DMS 273 treated with DMSO at 0.1 percent for 48 hours (cell line): ENCODE measurements around the gene TUBB.
A peak's percentile ranks its signal among the peaks of the same experiment; 100 is the strongest.

Experiments
- DNase-seq: peaks from one replicate; lab custom pipeline; 2025; lab: John Stamatoyannopoulos, UW

TUBB gene

DNA sequence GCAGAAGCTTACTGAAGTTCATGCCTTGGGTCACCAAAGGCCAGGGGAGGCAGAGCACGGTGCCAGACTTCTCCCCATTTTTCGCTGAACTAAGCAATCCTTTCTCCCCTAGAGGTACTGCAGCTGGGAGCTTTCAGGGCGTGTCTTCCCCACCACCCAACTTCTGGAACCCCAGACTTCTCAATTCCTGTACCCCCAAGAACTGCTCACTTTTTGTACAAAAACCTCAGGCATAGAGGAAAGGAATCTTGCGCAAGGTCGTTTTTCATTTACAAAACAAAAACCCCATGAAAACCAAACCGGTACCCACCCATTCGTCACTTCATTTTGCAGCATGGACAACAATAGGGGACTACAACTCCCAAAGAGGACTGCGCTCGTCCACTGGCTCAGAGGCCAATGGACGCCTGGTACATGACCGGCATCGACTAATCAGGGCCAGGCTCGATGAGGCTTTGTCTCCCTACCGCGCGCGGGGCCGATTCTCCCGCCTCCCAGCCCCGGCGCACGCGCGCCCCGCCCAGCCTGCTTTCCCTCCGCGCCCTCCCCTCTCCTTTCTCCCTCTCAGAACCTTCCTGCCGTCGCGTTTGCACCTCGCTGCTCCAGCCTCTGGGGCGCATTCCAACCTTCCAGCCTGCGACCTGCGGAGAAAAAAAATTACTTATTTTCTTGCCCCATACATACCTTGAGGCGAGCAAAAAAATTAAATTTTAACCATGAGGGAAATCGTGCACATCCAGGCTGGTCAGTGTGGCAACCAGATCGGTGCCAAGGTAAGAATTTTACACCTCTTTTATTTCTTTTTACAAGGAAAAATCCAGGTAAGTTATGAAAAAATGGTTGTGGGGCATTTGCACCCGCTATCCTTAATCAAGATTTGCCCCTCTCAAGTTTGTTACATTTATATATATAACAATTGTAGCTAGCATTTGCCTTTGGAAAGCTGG, at the start of gene TUBB:
TSS of gene TUBB (plus strand) at position 562 of the 947 bp plus-strand sequence. CDS start at position 717, 155 bp downstream.
- peak; percentile 93 for DNase-seq

GRCh38 chr6:30670760-30671527, 49.2 kb upstream of the TUBB start:
- no peak for DNase-seq

GRCh38 chr6:30672445-30673253, 47.5 kb upstream of the TUBB start, which contains the start of gene DHX16:
Gene DHX16 (minus strand): TSS chr6:30673006. CDS start chr6:30672841, 165 bp downstream.
- peak; percentile 97 for DNase-seq

GRCh38 chr6:30676660-30677285, 43.4 kb upstream of the TUBB start:
- DNase-seq, result no peak

GRCh38 chr6:30678964-30679726, 41.0 kb upstream of the TUBB start:
- DNase-seq, result peak; percentile 45

DNA sequence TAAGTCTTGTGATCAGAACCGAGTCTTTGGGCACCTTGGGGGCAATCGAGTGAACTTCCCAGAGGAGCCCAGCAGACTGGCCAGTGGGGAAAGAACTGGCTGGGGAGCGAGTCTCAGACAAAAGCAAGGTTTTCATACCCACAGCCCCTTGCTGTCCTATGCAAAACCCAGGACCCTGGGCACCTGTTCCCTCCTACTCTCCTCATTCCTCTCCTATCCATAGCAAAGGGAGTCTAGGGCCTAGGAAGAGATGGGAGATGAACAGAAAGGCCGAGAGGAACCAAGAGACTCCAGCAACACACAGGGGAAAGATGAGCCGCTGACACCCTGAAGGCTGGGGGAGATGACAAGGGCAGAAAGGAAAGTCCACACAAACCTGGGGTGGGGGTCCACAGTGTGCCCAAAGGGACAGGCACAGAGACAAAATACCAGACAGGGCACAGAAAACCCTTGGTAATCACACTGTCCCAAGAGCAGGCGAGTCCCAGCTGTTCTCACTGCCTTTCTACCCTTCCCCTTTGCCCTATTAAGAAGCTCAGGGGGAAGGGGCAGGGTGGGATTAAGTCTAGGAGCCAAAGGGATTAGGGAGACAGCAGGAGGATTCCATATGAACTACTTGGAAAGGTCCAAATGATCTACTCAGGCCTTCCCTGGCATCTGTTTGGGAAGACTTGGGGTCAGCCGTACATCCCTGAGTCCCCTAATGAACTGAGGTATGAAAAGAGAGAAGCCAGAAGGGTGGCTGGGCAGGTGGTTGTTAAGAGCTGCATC, 40.2 kb upstream of the TUBB start:
- DNase-seq, result no peak

DNA sequence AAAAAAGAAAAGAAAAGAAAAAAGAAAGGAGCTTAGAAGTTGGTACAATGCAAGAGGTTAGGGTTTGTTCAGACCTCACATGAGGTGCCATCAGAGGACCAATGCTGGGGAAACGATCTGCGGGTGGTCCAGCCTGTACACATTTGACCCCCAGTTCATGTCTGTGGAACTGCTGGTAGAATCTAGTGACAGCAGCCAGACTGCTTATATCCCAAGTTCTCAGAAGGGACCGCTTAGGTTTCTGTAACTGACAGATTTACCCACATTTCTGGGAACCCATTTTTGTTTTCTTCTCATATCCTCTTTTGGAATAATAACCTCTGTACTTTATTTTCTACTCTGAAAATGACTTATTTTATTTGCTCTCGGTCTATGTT, 38.4 kb upstream of the TUBB start:
- no peak for DNase-seq

DNA sequence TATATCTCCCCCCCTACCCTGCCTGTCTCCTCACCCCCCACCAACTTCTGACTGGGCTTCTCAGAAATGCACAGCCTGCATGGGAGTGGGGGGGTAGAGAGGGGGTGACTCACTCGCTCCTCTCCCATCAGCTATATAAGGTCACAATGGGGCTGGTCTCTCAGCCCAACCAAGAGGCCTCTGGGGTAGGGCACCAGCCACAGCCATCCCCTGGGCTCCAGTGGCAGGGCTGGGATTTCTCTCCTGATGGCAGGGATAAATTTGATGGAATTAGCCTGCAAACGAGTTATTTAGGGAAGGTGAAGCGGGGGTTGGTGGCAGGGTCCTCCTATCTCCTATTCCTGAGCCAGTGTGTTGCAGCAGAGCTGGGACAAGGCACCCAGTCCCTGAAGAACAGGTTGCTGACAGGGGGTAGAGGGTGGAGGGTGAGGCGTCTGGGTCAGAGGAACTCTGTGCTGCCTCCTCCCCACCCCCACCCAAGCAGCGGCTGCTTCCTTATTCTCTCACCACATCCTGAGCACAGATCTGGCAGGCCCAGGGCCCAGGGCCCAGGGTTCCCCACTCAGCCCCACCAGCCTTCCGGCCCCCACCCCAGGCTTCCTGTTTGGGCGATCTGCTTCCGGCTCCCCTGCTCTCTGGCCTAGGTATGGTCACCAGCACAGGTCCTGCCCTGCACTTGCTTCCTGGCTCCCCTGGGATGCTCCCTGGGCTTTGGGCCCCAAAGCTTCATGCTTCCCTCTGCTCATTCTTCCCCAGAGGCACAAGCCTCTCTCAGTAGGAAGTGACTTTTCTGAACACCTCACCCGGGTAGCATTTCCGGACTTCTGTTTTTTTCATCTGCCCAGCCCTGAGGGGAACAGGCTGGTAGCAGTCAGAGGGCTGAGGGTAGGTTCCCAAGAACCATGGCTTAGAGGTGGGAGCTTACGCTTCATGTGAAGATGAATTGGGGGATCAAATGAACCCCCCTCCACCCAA, 37.7 kb upstream of the TUBB start:
- DNase-seq, result no peak

DNA sequence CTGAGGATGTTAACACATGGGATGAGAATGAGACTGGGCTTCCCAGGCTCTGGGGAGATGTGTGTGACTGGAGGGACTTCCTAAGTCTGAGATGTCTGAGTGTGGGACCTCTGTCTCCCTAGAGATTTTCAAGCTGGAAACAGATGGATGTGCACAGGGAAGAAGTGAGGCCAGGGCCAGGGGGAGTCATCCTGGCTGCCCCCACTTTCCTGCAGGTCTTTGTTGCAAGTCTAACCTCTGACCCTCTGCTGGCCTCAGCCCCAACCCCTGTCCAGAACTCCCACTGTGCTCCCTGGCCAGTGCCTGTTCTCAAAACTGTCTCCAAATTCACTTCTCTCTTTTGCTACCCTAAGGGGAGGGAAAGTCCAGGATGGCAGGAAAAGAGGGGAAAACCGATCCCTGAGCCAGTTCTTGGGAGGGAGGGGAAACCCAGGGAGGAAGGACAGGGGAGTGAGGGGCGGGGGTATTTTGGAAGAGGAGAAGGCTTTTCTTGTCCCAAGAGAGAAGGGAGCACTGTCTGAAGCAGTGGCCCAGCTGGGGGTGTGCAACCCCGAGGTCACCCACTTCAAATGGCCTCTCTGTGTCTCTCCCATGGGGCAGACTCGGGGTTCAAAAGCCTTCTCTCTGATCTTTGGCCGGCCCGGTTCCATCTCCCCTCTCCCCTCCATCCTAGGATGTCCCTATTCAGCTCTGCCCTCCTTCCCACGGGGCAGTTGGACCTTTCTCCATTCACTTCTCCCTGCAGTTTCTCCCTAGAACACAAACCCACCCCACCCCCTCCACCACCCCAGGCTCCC, 36.8 kb upstream of the TUBB start:
- no peak for DNase-seq

DNA sequence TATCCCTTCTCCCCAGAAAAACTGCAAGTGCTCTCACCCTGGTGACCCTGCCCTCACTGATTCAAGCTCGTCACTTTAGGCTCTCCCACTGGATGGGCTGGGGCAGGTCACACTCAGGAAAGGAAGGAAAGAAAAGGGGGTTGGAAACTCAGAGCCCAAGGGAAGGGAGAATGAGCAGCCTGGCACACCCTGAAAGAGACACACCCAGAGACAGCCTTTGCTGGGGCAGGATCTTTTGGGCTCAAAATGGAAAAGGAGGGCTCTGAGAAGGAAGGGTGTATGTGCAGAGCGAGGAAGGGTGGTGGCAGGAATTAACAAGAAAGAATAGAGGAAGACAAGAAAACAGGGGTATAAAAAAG, 36.2 kb upstream of the TUBB start:
- DNase-seq, result no peak

- DNase-seq, result no peak
Observed at GRCh38 chr6:30684386-30685156, 35.6 kb upstream of the TUBB start.

DNA sequence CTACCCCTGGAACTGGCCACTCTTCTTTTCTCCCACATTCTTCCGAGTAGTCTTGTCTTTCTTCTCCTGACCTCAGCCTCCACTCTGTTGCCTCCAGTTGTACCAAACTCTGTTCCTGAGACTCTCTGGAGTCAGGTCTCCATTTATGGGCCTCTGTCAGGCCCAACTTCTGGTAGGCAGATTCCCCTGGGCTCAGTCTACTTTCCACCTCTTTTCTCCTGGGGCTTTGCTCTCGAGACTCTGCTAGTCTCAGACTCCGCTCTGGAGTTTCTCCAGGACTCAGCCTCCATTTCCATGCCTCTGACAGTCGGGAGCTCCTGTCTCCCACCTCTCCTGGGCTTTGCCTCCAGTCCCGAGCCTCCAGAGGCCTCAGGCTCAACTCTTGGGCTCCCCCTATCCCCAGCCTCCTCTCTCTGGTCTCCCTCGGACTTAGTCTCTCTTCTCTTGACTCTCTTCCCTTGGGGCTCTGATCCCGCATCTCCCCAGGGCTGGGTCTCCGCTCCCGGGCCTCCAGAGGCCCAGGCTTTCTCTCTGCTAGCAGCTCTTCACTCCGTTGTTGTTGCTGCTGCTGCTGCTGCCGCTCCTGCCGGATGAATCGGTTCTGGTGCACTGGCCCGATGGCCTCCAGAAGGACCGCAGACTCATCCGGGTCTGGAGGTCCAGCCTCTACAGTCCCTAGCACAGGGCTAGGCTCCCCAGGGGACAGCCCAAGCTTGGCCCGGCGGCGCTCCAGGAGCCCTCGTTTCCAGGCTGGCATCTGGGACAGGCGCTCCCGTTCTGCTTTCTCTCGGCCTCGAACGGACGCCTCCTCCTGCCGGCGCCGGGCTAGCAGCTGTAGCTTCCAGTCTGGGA, 34.8 kb upstream of the TUBB start:
- DNase-seq, result no peak

DNA sequence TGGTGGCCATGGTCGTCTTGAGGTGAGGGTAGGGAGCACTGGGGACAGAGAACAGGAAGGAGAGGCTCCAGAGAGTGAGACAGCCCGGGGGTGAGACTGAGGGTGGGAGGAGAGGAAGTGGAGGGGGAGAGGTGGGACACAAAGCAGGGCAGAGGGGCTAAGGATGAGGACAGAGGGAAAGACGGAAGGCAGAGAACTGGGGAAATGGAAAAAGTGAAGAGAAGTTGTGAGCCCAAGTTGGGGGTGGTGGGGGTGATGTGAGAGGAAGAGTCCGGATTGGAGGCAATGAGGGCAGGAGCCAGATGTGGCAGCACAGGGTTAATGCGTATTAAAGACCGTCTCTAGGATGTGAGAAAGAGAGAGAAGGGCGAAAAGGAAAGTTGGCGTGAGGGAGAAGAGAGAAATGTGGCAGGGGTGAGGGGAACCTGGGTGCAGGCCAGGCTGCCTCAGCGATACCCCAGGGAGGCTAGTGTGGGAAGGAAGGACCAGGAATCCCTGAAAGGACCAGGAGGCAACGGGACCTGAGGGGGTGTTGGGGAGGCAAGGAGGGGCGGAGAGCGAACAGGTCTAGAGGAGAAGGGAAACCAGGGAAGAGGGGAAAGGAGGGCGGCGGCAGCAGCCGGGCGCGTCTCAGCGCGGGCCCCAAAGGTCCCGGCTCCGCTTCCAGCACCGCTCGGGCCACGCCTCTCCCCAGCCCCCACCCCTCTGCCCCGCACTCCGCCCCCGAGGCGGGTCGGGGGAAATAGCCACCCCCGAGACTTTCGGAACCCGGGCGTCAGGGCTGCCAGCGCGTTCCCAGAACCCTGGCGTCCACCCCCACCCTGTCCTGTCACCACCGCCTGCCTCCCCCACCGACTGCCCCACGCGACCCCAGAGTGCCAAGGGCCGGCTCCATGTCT, 33.9 kb upstream of the TUBB start, which contains the start of gene PPP1R18:
TSS of gene PPP1R18 (minus strand) at position 637 of the 899 bp plus-strand sequence. CDS start at position 10, 627 bp downstream.
- no peak for DNase-seq

DNA sequence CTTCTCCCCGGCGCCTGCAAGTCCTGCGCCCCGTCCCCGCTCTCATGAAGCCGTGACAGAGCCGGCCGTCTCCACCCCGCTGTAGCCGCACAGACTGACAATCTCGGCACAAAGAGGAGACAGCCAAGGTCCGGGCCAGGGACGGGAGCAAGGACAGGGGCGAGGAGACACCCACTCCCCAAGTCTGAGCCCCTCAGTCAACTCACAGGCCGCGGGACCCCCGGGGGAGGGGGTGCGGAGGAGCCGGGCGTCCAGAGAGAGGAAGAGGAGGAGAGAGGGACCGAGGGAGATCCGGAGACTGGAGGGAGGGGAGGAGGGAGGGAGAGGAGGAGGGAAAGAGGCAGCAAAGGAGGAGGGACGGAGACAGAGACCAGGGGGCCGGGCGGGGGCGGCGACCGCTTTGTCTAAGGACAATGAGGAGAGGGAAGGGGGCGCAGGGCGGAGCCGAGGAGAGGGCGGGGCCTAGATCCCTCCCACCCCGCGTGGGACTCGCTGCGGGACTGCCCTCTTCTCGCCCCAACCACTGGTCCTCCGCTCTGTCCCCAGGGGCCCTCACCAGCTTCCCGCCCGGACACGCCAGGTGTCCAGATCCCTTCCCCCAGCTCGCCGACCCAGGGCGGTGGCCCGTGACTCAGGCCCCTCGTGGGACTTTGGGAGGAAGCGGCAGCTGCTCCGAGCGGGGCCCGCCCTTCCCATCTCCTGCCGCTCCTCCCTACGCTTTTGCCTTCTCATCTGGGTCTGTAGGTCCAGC, 33.1 kb upstream of the TUBB start:
- DNase-seq, result peak; percentile 55
